ENCODE results near the gene ZNF593OS. TPM values are rescaled to one million over a fixed set of nuclear protein-coding genes. Genes with fewer than 3 reads are reported as not detected.

Gene ZNF593OS
- total RNA-seq, 1 experiment from 2014 or later: not detected

GRCh38 chr1:26212726-26213125, 41.1 kb upstream of the ZNF593OS start:
- peaks cover 4% of the 10 kb centered on the region for H3K27me3 Mint-ChIP-seq (ENCODE audit: low read depth)
- peaks cover 6 to 7% of the 10 kb centered on the region in 2 experiments; a peak in 3 of 4 replicates for H3K4me1 Mint-ChIP-seq
- Histone ChIP-seq H2AK5ac (ENCODE audit: insufficient read length, low read length) (no peak overlapping the region), H3K14ac (ENCODE audit: insufficient read depth, low read length) (no peak overlapping the region), H4K20me1 (ENCODE audit: control insufficient read depth, insufficient read depth, insufficient read length) (no peaks in the 10 kb centered on the region), H4K8ac (replicated peaks; ENCODE audit: insufficient read length, low read depth, low read length) (no peak overlapping the region), H3K4me2 (ENCODE audit: insufficient read depth, insufficient read length, low read length) (no peak overlapping the region), H3K9ac (ENCODE audit: extremely low read depth, insufficient read length, low read length) (no peak overlapping the region), H3K23ac (ENCODE audit: insufficient read length, low read depth, low read length) (no peak overlapping the region), H2BK20ac (ENCODE audit: low read depth, low read length, poor library complexity, severe bottlenecking) (no peak overlapping the region), H2BK15ac (ENCODE audit: low read depth, low read length) (no peak overlapping the region), H3K27ac (ENCODE audit: insufficient read length, low read depth, low read length) (no peak overlapping the region), H2BK5ac (ENCODE audit: insufficient read length, low read length) (no peak overlapping the region), H4K91ac (ENCODE audit: insufficient read length, low read depth, low read length) (no peak overlapping the region), H4K5ac (ENCODE audit: insufficient read length, low read depth, low read length) (no peak overlapping the region), H3K4me1 (ENCODE audit: insufficient read depth, low read length) (no peaks in the 10 kb centered on the region), H3K56ac (ENCODE audit: insufficient read length, low read depth, low read length) (no peak overlapping the region), H3K9me3 (ENCODE audit: control insufficient read depth, low read depth, low read length) (no peaks in the 10 kb centered on the region), H3K79me1 (ENCODE audit: insufficient read depth, low read depth, low read length, poor library complexity, severe bottlenecking) (no peaks in the 10 kb centered on the region), H2BK120ac (ENCODE audit: low read depth, low read length, poor library complexity, severe bottlenecking) (no peak overlapping the region), H3K79me2 (ENCODE audit: insufficient read depth, low read length) (no peaks in the 10 kb centered on the region), H3K27me3 (ENCODE audit: insufficient read depth, low read length) (no peaks in the 10 kb centered on the region), H3K18ac (ENCODE audit: insufficient read length, low read depth, low read length) (no peak overlapping the region), H3K4ac (ENCODE audit: low read depth, low read length) (no peak overlapping the region), H2BK12ac (ENCODE audit: insufficient read length, low read depth, low read length) (no peak overlapping the region), H3T11ph (ENCODE audit: low read length) (no peak overlapping the region), H3K23me2 (ENCODE audit: insufficient read length, low read depth, low read length, poor library complexity, severe bottlenecking) (no peaks in the 10 kb centered on the region), H2AFZ (ENCODE audit: low read length) (no peak overlapping the region)
- no CpG with 5 or more reads among the region's 5 CpGs for WGBS (ENCODE audit: extremely low coverage, insufficient read length, low lambda C conversion rate)
- no peak overlapping the region for H3K4me3 Mint-ChIP-seq
- TF ChIP-seq, protein P1, sequence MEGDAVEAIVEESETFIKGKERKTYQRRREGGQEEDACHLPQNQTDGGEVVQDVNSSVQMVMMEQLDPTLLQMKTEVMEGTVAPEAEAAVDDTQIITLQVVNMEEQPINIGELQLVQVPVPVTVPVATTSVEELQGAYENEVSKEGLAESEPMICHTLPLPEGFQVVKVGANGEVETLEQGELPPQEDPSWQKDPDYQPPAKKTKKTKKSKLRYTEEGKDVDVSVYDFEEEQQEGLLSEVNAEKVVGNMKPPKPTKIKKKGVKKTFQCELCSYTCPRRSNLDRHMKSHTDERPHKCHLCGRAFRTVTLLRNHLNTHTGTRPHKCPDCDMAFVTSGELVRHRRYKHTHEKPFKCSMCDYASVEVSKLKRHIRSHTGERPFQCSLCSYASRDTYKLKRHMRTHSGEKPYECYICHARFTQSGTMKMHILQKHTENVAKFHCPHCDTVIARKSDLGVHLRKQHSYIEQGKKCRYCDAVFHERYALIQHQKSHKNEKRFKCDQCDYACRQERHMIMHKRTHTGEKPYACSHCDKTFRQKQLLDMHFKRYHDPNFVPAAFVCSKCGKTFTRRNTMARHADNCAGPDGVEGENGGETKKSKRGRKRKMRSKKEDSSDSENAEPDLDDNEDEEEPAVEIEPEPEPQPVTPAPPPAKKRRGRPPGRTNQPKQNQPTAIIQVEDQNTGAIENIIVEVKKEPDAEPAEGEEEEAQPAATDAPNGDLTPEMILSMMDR (conservative IDR thresholded peaks at IDR 0.05): no peak
- DNase-seq: no peak
- no peak overlapping the region for H3K27ac Mint-ChIP-seq
- H3K9me3 Mint-ChIP-seq: no peaks in the 10 kb centered on the region
- no peaks in the 10 kb centered on the region for H3K36me3 Mint-ChIP-seq (ENCODE audit: insufficient read depth in 1 of 3, low read depth in 3 of 3)

All from H9 (cell line).